ENCODE results near the gene GRIA1.

GRIA1 gene

GRCh38 chr5:153809166-153809565 lies 318.7 kb downstream of the GRIA1 start:
- no peak for DNase-seq (ENCODE audit: low spot score)
- no peak for TF ChIP-seq CTCF (IDR thresholded peaks at IDR 0.05; ENCODE audit: extremely low read depth, missing control alignments)

GRCh38 chr5:153813901-153814300 lies 323.4 kb downstream of the GRIA1 start:
- no peak for DNase-seq (ENCODE audit: low spot score)
- TF ChIP-seq CTCF (IDR thresholded peaks at IDR 0.05; ENCODE audit: extremely low read depth, missing control alignments) = no peak

- no peak for DNase-seq (ENCODE audit: low spot score)
- TF ChIP-seq CTCF (IDR thresholded peaks at IDR 0.05; ENCODE audit: extremely low read depth, missing control alignments) = no peak
Observed at GRCh38 chr5:153816870-153817269, 326.4 kb downstream of the GRIA1 start.

GRCh38 chr5:153818626-153819025 lies 328.2 kb downstream of the GRIA1 start:
- TF ChIP-seq CTCF (IDR thresholded peaks at IDR 0.05; ENCODE audit: extremely low read depth, missing control alignments) = no peak
- DNase-seq (ENCODE audit: low spot score) = no peak

- no peak for TF ChIP-seq CTCF (IDR thresholded peaks at IDR 0.05; ENCODE audit: extremely low read depth, missing control alignments)
- DNase-seq (ENCODE audit: low spot score) = no peak
Observed at GRCh38 chr5:153823036-153823435, 332.6 kb downstream of the GRIA1 start.

GRCh38 chr5:153824909-153825308 lies 334.4 kb downstream of the GRIA1 start:
- DNase-seq (ENCODE audit: low spot score) = no peak
- TF ChIP-seq CTCF (IDR thresholded peaks at IDR 0.05; ENCODE audit: extremely low read depth, missing control alignments) = no peak

- no peak for DNase-seq (ENCODE audit: low spot score)
- no peak for TF ChIP-seq CTCF (IDR thresholded peaks at IDR 0.05; ENCODE audit: extremely low read depth, missing control alignments)
Observed at GRCh38 chr5:153827397-153827796, 336.9 kb downstream of the GRIA1 start.
